HUES48 (cell line): ENCODE data around the gene KRTAP15-1.
A peak's percentile ranks its signal among the peaks of the same experiment; 100 is the strongest.

Experiments
- H3K27ac ChIP-seq: one replicate; pipeline ENCODE4 v1.7.0; 2013; ENCODE audit warnings: low read depth, low read length, inconsistent platforms
- H3K27me3 ChIP-seq: 2 replicates; pipeline ENCODE4 v1.6.1; 2013; ENCODE audit warnings: mild to moderate bottlenecking, low read length; ENCODE audit not compliant: control insufficient read depth, insufficient read depth
- H3K36me3 ChIP-seq: 2 replicates; pipeline ENCODE4 v1.6.1; 2013; ENCODE audit warnings: low read length; ENCODE audit not compliant: control insufficient read depth, insufficient read depth
- H3K4me1 ChIP-seq: 2 replicates; pipeline ENCODE4 v1.6.1; 2013; ENCODE audit warnings: mild to moderate bottlenecking, low read length; ENCODE audit not compliant: control insufficient read depth, insufficient read depth
- H3K4me3 ChIP-seq: 2 replicates; pipeline ENCODE4 v1.5.1; 2013; ENCODE audit warnings: mild to moderate bottlenecking, low read depth, low read length
- H3K9ac ChIP-seq: 2 replicates; pipeline ENCODE4 v1.6.1; 2013; ENCODE audit warnings: mild to moderate bottlenecking, low read depth, low read length, moderate library complexity
- H3K9me3 ChIP-seq: 2 replicates; pipeline ENCODE4 v1.6.1; 2013; ENCODE audit warnings: low read length; ENCODE audit not compliant: control insufficient read depth, insufficient read depth

The KRTAP15-1 gene

DNA sequence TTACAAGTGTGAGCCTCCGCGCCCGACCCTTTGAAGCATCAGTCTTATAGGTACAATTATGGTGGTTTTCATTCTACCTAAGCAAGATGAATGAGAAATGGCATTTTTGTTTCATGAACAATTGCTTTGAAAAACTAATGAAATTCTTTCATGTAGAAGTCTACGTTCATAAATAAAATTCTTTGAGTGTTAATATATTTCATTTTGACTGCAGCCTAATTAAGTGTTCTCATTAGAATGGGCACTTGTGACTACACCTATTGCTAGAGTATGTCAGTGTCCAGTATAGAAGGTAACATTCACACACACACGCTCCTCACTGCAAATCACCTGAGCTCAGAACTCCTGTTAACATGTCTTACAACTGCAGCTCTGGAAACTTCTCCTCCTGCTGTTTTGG, at the start of gene KRTAP15-1:
Gene KRTAP15-1 (plus strand): TSS at position 301 of the 400 bp plus-strand sequence. CDS start 53 bp downstream, at position 354.
- H3K36me3 ChIP-seq, result no peaks in the 10 kb centered on the region
- no peak within 1 kb of the TSS for H3K9ac ChIP-seq
- no peak within 1 kb of the TSS for H3K4me3 ChIP-seq
- H3K27ac ChIP-seq, result no peak within 1 kb of the TSS
- H3K9me3 ChIP-seq, result no peaks in the 10 kb centered on the region
- H3K27me3 ChIP-seq, result no peaks in the 10 kb centered on the region
- H3K4me1 ChIP-seq, result peaks cover 15% of the 10 kb centered on the region

DNA sequence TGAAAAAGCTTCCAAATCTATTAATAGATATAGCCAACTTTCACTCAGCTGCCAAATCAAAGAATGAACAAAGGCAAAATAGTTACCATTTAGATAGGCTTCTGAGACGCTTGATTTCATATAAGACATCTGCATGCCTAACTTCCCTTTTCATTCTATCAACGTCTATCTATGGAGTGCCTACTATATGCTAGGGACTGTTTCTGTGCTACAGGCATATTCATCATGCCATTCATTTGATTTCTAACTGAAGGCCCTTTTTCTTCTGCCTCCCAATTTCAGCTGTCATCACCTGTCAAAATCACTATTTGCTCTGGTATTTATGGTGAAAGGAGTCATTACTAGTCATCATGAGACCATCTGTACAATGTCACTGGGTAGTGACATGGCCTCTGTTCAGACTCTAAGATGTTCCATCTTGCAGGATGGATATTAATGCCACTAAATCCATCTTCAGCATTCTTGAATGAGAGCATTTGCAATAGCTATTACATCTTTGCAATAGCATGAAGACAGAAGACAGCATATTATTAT, 48.5 kb upstream of the KRTAP15-1 start:
- H3K36me3 ChIP-seq, result no peaks in the 10 kb centered on the region
- no peak overlapping the region for H3K27ac ChIP-seq
- no peaks in the 10 kb centered on the region for H3K9me3 ChIP-seq
- H3K4me3 ChIP-seq, result no peak overlapping the region
- no peaks in the 10 kb centered on the region for H3K27me3 ChIP-seq
- no peak overlapping the region for H3K9ac ChIP-seq
- no peaks in the 10 kb centered on the region for H3K4me1 ChIP-seq

DNA sequence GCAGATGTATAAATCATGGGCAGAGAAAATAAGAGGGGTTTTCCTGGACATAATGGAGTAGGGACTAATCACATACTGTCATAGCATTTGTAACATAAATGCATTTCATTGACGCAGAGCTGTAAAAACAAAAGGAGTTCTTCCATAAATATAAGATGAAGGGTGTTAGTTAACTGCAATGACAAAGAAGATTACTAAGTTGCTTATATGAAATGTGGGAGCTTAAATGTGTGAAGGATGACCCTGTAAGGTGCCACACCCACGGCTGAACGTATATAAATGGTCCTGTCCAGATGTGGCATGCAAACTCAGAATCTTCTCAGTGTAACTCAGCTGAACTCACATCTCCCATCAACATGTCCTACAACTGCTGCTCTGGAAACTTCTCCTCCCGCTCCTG, 44.3 kb upstream of the KRTAP15-1 start, which contains the start of gene KRTAP13-1:
Gene KRTAP13-1 (plus strand): TSS at position 301 of the 400 bp plus-strand sequence. CDS start 56 bp downstream, at position 357.
- Histone ChIP-seq H3K9ac (no peak within 1 kb of the TSS), H3K36me3 (no peaks in the 10 kb centered on the region), H3K4me3 (no peak within 1 kb of the TSS), H3K9me3 (no peaks in the 10 kb centered on the region), H3K27ac (no peak within 1 kb of the TSS), H3K4me1 (no peaks in the 10 kb centered on the region), H3K27me3 (no peaks in the 10 kb centered on the region)

- Histone ChIP-seq H3K36me3 (no peaks in the 10 kb centered on the region), H3K27ac (peak overlapping the region; percentile 36), H3K4me3 (peak overlapping the region; percentile 40), H3K9ac (no peak overlapping the region), H3K4me1 (no peaks in the 10 kb centered on the region), H3K9me3 (no peaks in the 10 kb centered on the region), H3K27me3 (no peaks in the 10 kb centered on the region)
These were observed 31.1 kb upstream of the KRTAP15-1 start for GRCh38 chr21:30408782-30409494.

DNA sequence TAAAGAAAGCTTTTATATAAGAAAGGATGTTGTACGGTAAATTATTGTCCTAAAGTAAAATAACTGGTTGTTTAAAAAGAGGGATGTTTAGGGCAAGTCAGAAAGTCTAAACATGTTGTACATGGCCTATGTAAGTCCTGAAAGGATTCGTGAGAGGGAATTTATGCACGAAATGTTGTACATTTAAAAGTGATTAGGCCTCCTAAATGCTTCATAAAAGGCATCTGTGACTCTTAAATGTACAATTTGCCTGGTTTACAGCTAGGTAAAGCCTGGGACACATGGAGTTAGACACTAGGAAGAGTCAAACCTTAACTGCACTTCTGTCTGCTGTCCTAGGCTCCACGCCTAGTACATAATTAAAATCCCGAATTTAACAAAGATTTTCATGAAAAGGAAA, 24.1 kb upstream of the KRTAP15-1 start:
- no peaks in the 10 kb centered on the region for H3K27me3 ChIP-seq
- 0 out of 2 replicates have a peak, but pooled peaks cover 2% of the 10 kb centered on the region for H3K36me3 ChIP-seq
- H3K27ac ChIP-seq, result no peak overlapping the region
- peaks cover 35% of the 10 kb centered on the region for H3K9me3 ChIP-seq
- no peak overlapping the region for H3K9ac ChIP-seq
- no peak overlapping the region for H3K4me3 ChIP-seq
- H3K4me1 ChIP-seq, result no peaks in the 10 kb centered on the region

DNA sequence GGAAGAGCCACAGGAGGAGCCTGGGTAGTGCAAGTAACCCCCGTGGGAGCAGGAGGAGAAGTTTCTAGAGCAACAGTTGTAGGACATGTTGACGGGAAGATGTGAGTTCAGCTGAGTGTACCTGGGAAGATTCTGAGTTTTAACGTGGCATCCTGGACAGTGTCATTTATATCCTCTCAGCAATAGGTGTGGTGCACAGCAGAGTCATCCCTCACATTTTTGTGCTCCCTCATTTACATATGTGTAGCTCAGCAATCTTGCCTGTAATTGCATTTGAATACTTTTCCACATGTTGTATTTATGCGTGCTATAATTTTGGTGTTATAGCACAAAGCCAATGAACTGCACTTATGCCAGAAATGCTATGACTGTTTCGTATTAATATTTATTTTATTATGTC, 14.2 kb upstream of the KRTAP15-1 start, which contains the start of gene KRTAP13-3:
Gene KRTAP13-3 (minus strand): TSS at position 101 of the 400 bp plus-strand sequence. CDS start 14 bp downstream, at position 87.
- Histone ChIP-seq H3K9me3 (peaks cover 11% of the 10 kb centered on the region), H3K9ac (no peak within 1 kb of the TSS), H3K27ac (peak within 1 kb of the TSS; percentile 51), H3K4me1 (peaks cover 30% of the 10 kb centered on the region), H3K27me3 (no peaks in the 10 kb centered on the region), H3K4me3 (no peak within 1 kb of the TSS), H3K36me3 (no peaks in the 10 kb centered on the region)

DNA sequence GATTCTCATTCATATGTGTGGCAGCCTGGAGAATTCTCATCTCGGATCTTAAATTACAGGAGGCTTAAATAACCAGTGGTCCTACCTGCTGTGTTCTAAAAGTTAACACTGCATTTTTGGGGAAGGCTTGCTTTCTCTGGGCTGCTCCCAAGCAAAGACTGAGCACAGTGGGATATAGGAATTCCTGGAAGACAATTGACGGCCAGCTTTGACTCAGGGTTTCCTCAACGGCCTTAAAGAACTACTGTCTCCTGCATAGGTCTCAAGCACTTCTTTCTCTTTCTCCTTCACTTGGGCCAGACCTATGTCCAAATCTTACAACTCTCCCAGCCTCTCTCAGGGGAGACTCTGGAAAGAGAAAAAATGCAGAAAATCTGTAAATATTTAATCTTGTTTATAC, 13.3 kb upstream of the KRTAP15-1 start:
- peak overlapping the region; percentile 51 for H3K27ac ChIP-seq
- no peak overlapping the region for H3K9ac ChIP-seq
- peaks cover 30% of the 10 kb centered on the region for H3K4me1 ChIP-seq
- H3K27me3 ChIP-seq, result no peaks in the 10 kb centered on the region
- H3K9me3 ChIP-seq, result peaks cover 8% of the 10 kb centered on the region; the same call in 1 of the 2 replicates
- H3K4me3 ChIP-seq, result 0 out of 2 replicates have a peak overlapping the region, but pooled peaks have one; percentile 5
- H3K36me3 ChIP-seq, result no peaks in the 10 kb centered on the region

GRCh38 chr21:30430170-30430655, 9.9 kb upstream of the KRTAP15-1 start, which contains the start of gene KRTAP13-4:
Gene KRTAP13-4 (plus strand): TSS chr21:30430220. CDS start chr21:30430276, 56 bp downstream.
- H3K36me3 ChIP-seq, result no peaks in the 10 kb centered on the region
- H3K27ac ChIP-seq, result no peak within 1 kb of the TSS
- H3K4me1 ChIP-seq, result peaks cover 30% of the 10 kb centered on the region
- no peak within 1 kb of the TSS for H3K9ac ChIP-seq
- H3K27me3 ChIP-seq, result no peaks in the 10 kb centered on the region
- no peaks in the 10 kb centered on the region for H3K9me3 ChIP-seq
- H3K4me3 ChIP-seq, result no peak within 1 kb of the TSS

GRCh38 chr21:30434033-30434631, 5.9 kb upstream of the KRTAP15-1 start:
- H3K9me3 ChIP-seq, result no peaks in the 10 kb centered on the region
- H3K4me3 ChIP-seq, result no peak overlapping the region
- no peaks in the 10 kb centered on the region for H3K27me3 ChIP-seq
- H3K9ac ChIP-seq, result no peak overlapping the region
- H3K4me1 ChIP-seq, result peaks cover 10% of the 10 kb centered on the region
- H3K27ac ChIP-seq, result no peak overlapping the region
- no peaks in the 10 kb centered on the region for H3K36me3 ChIP-seq

GRCh38 chr21:30437010-30437565, 3.0 kb upstream of the KRTAP15-1 start:
- Histone ChIP-seq H3K9ac (no peak overlapping the region), H3K4me3 (no peak overlapping the region), H3K9me3 (no peaks in the 10 kb centered on the region), H3K4me1 (no peaks in the 10 kb centered on the region), H3K27ac (no peak overlapping the region), H3K36me3 (no peaks in the 10 kb centered on the region), H3K27me3 (no peaks in the 10 kb centered on the region)
